ENCODE data around the gene STOML1. TPM values are rescaled to one million over a fixed set of nuclear protein-coding genes. Genes with fewer than 3 reads are reported as not detected.

The STOML1 gene
- total RNA-seq, 1 donor from 2014 or later = 23.4 TPM

DNA sequence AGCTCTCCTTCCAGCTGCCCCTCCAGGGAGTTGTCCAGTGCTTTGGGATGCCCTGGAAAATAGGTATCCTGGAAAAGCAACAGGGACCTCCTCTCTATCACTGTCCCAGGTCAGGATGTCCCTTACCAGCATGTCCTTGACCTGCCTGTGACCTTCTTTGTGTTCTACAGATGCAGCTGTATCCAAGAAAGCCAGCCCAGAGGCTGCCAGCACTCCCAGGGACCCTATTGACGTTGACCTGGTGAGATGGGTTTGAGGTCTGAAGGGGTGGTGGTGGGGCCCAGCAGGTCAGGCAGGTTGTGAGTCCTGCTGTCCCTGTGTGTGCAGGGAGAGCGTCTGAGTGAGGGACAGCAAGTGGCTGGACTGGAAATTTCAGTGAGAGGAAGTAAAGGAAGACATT is 32.6 kb upstream of the STOML1 start:
- ATAC-seq = peak; percentile 20
- Histone ChIP-seq H3K27ac (no peak overlapping the region), H3K4me3 (no peak overlapping the region), H3K9me3 (no peaks in the 10 kb centered on the region), H3K36me3 (peaks cover 63% of the 10 kb centered on the region), H3K27me3 (no peaks in the 10 kb centered on the region), H3K4me1 (peaks cover 15% of the 10 kb centered on the region)
- TF ChIP-seq, protein P1, sequence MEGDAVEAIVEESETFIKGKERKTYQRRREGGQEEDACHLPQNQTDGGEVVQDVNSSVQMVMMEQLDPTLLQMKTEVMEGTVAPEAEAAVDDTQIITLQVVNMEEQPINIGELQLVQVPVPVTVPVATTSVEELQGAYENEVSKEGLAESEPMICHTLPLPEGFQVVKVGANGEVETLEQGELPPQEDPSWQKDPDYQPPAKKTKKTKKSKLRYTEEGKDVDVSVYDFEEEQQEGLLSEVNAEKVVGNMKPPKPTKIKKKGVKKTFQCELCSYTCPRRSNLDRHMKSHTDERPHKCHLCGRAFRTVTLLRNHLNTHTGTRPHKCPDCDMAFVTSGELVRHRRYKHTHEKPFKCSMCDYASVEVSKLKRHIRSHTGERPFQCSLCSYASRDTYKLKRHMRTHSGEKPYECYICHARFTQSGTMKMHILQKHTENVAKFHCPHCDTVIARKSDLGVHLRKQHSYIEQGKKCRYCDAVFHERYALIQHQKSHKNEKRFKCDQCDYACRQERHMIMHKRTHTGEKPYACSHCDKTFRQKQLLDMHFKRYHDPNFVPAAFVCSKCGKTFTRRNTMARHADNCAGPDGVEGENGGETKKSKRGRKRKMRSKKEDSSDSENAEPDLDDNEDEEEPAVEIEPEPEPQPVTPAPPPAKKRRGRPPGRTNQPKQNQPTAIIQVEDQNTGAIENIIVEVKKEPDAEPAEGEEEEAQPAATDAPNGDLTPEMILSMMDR (IDR thresholded peaks at IDR 0.05) = no peak
- peak; percentile 33 for DNase-seq
- intact Hi-C loops (cut with DNase I) = no loop called here

DNA sequence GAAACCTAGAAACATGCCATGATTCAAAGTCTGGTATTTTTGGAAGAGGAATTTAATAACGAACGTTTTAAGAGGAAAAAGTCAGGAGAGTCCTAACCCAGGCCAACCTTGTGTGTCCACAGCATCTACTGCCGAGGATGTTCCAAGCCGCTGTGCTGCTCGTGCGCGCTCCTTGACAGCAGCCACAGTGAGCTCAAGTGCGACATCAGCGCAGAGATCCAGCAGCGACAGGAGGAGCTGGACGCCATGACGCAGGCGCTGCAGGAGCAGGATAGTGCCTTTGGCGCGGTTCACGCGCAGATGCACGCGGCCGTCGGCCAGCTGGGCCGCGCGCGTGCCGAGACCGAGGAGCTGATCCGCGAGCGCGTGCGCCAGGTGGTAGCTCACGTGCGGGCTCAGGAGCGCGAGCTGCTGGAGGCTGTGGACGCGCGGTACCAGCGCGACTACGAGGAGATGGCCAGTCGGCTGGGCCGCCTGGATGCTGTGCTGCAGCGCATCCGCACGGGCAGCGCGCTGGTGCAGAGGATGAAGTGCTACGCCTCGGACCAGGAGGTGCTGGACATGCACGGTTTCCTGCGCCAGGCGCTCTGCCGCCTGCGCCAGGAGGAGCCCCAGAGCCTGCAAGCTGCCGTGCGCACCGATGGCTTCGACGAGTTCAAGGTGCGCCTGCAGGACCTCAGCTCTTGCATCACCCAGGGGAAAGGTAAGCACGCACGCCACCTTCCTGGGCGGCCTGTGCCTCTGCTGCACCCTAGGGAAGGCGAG is 30.8 kb upstream of the STOML1 start:
- Histone ChIP-seq H3K4me1 (peaks cover 15% of the 10 kb centered on the region), H3K27me3 (no peaks in the 10 kb centered on the region), H3K36me3 (peaks cover 61% of the 10 kb centered on the region), H3K27ac (no peak overlapping the region), H3K9me3 (no peaks in the 10 kb centered on the region), H3K4me3 (no peak overlapping the region)
- peak; percentile 50 for DNase-seq
- TF ChIP-seq, protein P1 (IDR thresholded peaks at IDR 0.05) = no peak
- ATAC-seq = no peak
- intact Hi-C loops (cut with DNase I) = no loop called here

DNA sequence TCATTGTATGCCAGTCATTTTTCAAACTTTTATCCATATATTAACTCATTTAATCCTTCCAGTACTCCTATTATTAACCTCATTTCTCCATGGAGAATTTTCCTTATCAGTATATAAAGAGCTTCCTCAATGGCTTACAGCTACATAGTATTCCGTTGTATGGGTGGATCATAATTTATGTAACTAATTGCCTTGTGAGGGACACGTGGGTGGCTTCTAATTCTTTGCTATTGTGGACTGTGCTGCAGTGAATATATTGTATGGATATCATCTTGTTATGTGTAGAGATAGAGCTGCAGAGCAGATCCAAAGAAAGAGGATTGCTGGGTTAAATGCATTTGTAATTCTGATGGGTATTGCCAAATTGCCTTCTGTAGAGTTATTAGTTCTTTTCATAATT is 27.6 kb upstream of the STOML1 start:
- no peaks in the 10 kb centered on the region for H3K9me3 ChIP-seq
- peaks cover 2% of the 10 kb centered on the region for H3K4me1 ChIP-seq
- ATAC-seq (no peak), DNase-seq (no peak)
- TF ChIP-seq, protein P1 (IDR thresholded peaks at IDR 0.05) = no peak
- H3K4me3 ChIP-seq = no peak overlapping the region
- H3K36me3 ChIP-seq = peaks cover 40% of the 10 kb centered on the region
- intact Hi-C loops (cut with DNase I) = no loop called here
- no peak overlapping the region for H3K27ac ChIP-seq
- H3K27me3 ChIP-seq = no peaks in the 10 kb centered on the region

DNA sequence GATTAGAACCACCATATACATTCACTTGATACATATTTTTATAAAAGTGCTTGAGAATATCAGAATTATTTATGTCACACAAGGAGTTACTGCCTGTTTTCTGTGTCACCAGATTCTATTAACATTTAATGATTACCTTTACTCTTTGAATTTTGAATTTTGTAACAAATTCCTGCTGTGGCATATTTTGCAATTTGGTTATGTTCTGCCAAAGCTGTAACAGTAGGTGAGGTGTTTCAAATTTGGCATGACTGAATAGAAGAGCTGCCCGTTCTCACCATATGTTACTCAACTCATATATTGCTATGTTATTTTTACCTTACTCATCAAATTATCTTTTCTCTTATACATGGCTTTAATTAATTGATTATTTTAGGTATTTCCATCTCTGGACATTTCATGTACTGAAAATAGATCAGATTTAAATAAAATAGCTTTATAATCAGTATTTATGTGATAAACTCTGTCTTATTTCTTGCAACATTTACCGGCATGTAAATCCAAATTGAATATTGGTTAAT is 21.3 kb upstream of the STOML1 start:
- H3K36me3 ChIP-seq = peaks cover 7% of the 10 kb centered on the region
- H3K4me1 ChIP-seq = peaks cover 35% of the 10 kb centered on the region
- TF ChIP-seq, protein P1 (IDR thresholded peaks at IDR 0.05) = no peak
- no peaks in the 10 kb centered on the region for H3K27me3 ChIP-seq
- ATAC-seq (no peak), DNase-seq (no peak)
- no peaks in the 10 kb centered on the region for H3K9me3 ChIP-seq
- no peak overlapping the region for H3K4me3 ChIP-seq
- no peak overlapping the region for H3K27ac ChIP-seq
- intact Hi-C loops (cut with DNase I) = no loop called here

DNA sequence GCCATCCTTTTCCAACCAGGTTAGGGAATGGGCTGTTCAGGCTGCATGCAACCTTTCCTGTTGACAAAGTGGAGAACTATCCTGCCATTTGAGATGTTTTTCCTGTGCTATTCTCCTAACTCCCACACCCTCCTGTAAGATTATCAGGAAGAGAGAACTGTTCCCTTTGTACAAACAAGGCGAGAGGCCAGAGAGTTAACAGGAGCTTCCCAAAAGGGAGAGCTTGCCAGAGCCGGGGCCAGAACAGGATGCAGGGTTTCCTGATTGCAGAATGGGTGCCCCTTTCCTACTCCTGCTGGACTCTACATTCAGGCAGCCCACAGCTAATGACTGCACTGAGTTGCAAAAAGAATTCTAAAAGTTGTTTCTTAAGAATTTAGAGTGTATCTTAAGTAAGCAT is 19.5 kb upstream of the STOML1 start:
- no peak overlapping the region for H3K4me3 ChIP-seq
- DNase-seq (no peak), ATAC-seq (peak; percentile 81)
- H3K9me3 ChIP-seq = no peaks in the 10 kb centered on the region
- peaks cover 12% of the 10 kb centered on the region for H3K36me3 ChIP-seq
- intact Hi-C loops (cut with DNase I) = no loop called here
- no peaks in the 10 kb centered on the region for H3K27me3 ChIP-seq
- H3K27ac ChIP-seq = peak overlapping the region; percentile 59
- TF ChIP-seq, protein P1 (IDR thresholded peaks at IDR 0.05) = no peak
- peaks cover 52% of the 10 kb centered on the region for H3K4me1 ChIP-seq
